Esophagus muscularis mucosa (tissue), 4 donors: ENCODE measurements around the gene IFIH1.

Source experiments
- EP300 ChIP-seq: sonication (generic); formaldehyde crosslinking; IDR thresholded peaks from one replicate; pipeline ENCODE4 v1.6.1; 2017; ENCODE audit warnings: antibody characterized with exemption
- POLR2A ChIP-seq: fragments of 450-650 bp; IDR thresholded peaks from one replicate; pipeline ENCODE4 v1.6.1; 2017; ENCODE audit warnings: antibody characterized with exemption, moderate library complexity, mild to moderate bottlenecking, low read depth
- POLR2AphosphoS5 ChIP-seq, 2 donors: sonication (generic); formaldehyde crosslinking; IDR thresholded peaks; one replicate each; pipeline ENCODE4 v1.6.1; 2017; ENCODE audit warnings: antibody characterized with exemption in 2 of 2
- TF ChIP-seq, protein P1 (sequence below), 3 experiments: fragments of 200-600 bp in 2 of 3; fragments of 450-650 bp in 1 of 3; sonication (generic) in 2 of 3; IDR thresholded peaks; one replicate each; pipeline ENCODE4 v1.5.1; 2017 to 2019; ENCODE audit warnings: antibody characterized with exemption in 3 of 3, mild to moderate bottlenecking in 2 of 3, moderate library complexity in 1 of 3

DNA sequence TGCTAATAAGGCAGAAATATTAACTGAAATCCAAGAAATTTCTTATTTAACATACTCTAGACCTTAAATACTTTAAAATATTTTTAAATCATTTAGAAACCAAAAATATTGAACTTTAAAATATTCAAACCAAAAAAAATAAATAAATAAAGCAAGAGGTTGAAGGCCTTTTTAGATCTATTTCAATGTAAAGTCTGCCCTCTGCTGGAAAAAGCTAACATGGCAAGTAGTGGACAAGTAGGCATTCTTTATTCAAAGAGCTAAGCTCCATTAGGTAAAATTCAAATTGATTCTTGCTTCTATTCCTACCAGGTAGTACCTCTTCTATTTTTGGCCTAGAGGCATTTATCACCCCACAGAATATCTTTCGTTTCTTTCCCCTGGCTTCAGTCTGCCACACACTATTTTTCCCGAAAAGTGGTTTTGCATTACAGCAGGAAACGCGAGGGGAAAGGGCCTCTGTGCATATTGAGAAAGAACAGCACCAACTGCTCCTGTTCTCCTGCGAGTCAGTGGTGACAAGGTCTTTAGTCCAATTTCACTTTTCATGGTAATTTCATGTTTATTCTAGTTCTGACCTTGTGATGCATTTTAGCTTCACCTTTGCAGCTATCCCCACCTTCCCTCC is 20.4 kb downstream of the IFIH1 start:
- TF ChIP-seq, protein P1, sequence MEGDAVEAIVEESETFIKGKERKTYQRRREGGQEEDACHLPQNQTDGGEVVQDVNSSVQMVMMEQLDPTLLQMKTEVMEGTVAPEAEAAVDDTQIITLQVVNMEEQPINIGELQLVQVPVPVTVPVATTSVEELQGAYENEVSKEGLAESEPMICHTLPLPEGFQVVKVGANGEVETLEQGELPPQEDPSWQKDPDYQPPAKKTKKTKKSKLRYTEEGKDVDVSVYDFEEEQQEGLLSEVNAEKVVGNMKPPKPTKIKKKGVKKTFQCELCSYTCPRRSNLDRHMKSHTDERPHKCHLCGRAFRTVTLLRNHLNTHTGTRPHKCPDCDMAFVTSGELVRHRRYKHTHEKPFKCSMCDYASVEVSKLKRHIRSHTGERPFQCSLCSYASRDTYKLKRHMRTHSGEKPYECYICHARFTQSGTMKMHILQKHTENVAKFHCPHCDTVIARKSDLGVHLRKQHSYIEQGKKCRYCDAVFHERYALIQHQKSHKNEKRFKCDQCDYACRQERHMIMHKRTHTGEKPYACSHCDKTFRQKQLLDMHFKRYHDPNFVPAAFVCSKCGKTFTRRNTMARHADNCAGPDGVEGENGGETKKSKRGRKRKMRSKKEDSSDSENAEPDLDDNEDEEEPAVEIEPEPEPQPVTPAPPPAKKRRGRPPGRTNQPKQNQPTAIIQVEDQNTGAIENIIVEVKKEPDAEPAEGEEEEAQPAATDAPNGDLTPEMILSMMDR (IDR thresholded peaks at IDR 0.05): peak; percentile 82 to 90 (median 89)
- TF ChIP-seq POLR2AphosphoS5 (IDR thresholded peaks at IDR 0.05) (no peak), EP300 (no peak), POLR2A (no peak)
